Left lobe of liver (tissue), 2 donors: Measurements from ENCODE around the gene BST2. TPM values are rescaled to one million over a fixed set of nuclear protein-coding genes. Genes with fewer than 3 reads are reported as not detected.
"Not testable (repeated sequence)": the region's sequence is repeated elsewhere in the genome, so short reads cannot be mapped to it uniquely, and the experiment has no call there.

Experiments
- ATAC-seq: fragments of 200-7000 bp; cut with Tn5 transposase; one replicate; pipeline ENCODE4 v1.9.1; 2020; ENCODE audit warnings: mild to moderate bottlenecking, moderate library complexity
- DNase-seq: peaks from one replicate; pipeline ENCODE4 v3.0.0-alpha.2; 2020; ENCODE audit warnings: low spot score
- total RNA-seq: library from RNA; stranded (reverse); gene quantifications from one replicate; pipeline ENCODE4 v1.2.1, GENCODE V29; 2021
- donor health status: DM: no; HTN: no; CAD: no; lungs with moderate emphysema.
- donor health status: DM: no; HTN: yes; CAD: no.

Gene BST2
- total RNA-seq, 1 donor from 2014 or later, result 103 TPM

DNA sequence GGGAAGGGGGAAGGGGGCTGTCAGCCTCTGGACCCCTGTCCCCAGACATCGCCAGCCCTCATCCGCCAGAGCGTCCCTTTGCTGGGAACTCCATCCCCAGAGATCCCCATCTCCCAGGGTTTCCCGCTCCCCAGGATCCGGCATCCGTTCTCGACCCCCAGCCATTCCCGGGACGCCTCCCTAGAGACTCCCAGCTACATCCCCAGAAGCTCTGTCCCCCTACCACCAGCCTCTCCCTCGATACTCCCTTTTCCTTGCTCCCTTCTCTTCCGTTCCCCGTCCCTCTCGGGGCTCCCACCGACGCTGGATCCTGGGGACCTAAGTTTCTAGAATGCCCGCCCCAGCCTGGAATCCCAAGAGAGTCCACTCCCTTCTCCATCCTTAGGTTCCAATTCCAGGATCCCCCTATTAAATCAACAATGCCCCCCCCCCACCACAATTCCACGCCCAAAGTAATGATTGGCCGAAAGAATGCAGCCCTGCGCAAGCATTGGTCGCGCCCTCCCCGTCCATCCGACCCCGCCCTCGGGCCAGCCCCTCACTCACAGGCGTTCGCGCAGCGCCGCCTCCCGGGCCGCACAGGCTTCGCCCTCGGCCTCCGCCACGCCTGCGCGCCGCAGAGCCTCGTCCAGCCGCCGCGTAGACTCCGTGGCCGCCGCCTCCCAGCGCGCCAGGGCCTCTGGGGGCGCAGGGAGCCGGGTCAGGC lies 14.6 kb downstream of the BST2 start:
- peak; percentile 76 for DNase-seq
- peak; percentile 92 for ATAC-seq

DNA sequence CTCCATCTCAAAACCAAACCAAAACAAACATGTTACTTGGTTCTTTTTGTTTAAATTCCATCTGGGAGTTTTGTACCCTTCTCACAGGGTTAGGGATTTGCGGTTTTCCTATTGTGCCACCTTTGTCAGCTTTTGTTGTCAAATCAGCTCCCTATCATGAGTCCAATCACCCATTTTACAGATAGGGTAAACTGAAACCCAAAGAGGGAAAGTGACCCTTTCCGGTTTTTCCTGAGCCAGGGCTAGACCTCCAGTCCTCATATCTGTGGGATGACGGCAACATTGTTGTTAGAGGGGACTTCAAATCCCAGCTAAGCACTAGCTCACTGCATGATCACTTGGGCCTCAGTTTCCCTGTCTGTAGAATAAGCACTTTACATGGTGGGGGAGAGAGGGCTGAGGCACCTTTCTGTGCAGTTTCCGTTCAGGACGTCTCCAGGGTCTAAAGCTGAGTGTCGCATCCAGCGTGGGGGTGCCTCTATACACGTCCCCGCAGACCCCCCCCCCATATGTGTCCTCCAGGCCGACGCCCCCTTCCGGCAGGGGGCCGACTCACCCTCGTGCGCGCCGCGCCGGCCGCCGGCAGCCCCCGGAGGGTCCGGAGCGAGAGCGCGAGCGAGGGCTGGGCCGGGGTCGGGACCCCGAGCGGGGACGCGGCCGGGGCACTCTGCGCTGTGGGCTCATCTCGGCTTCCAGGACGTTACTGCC lies 15.3 kb downstream of the BST2 start:
- no peak for ATAC-seq
- no peak for DNase-seq

DNA sequence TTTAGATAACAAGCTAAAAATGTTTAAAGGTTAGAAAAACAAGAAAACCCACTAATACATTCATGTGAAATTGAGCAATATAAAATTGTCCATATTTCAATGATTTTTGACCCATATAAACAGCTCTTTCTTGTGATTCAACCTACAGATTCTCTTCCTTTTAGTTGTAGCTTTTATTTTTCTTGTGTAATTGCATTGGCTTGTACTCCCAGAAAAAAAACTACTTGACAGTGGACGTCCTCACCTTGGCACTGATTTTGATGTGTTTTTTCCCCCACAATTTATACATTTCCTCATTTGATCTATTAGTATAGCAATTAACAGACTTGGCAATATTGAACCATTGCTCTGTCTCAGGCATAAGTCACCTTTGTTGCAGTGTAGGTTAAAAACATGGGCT lies 16.1 kb downstream of the BST2 start:
- ATAC-seq, result no peak

DNA sequence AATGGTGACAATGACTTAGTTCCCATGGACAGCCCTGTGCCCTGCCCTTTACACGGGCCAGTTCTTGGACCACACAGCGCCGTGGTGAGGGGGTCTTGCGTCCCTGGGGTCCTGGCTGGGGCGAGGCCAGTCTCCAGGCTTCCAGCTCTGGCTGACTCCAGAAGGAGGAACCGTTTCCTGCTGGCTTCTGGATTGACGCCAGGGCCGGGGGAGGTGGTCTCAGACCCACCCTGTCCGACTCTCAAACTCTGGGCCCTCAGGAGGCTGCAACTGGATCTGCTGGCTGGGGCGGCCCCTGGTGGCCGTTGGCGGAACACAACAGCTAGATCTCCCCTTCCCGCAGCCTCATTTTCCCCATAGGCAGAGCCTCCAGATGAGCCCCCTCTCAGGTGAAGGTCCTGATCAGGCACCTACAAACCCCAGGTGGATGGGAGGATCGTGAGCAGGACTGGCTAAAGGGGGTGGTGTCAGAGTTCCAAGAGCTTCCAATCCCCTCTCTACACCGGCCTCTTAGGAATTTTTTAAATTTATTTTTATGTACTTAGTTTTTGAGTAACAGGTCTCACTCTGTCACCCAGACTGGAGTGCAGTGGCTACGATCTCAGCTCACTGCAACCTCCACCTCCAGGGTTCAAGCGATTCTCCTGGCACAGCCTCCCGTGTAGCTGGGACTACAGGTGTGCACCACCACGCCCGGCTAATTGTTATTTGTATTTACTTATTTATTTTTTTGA lies 19.4 kb downstream of the BST2 start:
- peak; percentile 72 for ATAC-seq
- DNase-seq, result no peak

More for the DNA sequence above, 16.1 kb downstream of the BST2 start:
- DNase-seq, result no peak

DNA sequence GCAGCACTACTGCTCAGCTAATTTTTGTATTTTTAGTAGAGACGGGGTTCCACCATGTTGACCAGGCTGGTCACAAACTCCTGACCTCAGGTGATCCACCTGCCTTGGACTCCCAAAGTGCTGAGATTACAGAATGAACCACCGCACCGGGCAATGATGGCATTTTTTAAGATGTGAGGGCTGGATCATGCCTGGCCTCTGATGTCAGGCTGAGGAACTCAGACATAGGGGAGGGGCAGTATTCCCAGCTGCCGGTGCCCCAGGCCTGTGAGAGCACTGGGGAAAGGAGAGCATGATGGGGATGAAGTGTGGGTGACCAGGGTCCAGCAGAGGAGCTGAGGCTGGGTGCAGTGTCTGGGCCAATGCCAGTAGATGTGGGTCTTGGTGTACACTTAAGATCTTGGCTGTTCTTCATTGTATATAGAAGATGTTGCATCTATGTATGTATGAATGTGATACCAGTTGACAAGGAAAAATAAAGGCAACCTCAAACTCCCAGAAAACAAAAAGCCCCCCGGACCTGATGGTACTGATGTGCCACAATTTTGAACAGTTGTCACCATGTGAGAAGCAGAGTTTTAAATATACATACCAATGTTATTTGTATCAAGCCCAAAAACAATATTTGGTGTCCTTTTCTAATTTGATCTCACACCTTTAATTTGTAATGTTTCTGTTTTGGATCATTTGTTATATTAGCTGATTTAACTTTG lies 24.8 kb downstream of the BST2 start:
- no peak for ATAC-seq
- no peak for DNase-seq

DNA sequence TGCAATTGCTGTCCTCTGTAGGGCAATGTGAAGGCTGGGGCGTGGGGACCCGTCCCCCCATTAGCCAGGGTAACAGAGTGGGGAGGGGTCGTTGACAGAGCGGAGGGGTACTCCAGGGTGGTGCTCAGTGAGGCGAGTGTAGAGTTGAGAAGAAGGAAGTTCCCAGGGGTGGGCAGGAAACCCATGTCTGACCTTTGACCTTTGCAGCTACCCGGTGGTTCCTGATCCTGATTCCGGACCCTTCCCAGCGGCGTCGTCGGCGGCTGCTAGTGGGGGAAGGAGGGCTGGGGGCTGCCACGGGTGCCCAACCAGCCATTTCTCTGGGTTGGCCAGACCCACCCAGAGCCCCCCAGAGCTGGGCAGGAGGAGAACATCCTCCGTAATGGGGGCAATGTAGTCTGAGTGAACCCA lies 26.2 kb downstream of the BST2 start:
- ATAC-seq, result peak; percentile 15
- DNase-seq, result no peak

DNA sequence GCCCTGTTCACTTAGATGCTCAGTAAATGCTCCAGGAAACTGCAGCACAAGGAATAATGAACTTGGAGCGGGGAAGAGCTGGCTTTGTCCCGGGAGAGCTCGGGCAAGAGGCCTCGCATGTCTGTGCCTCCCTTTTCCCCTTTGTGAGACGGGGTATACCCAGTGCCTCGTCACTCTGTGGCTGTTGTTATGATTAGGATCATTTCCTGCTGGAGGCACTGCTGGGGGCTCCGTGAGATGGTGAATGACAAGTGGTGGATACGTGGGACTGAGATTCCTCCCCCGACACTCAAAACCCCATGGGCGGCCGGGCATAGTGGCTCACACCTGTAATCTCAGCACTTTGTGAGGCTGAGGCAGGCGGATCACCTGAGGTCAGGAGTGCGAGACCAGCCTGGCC lies 27.2 kb downstream of the BST2 start:
- ATAC-seq, result no peak

DNA sequence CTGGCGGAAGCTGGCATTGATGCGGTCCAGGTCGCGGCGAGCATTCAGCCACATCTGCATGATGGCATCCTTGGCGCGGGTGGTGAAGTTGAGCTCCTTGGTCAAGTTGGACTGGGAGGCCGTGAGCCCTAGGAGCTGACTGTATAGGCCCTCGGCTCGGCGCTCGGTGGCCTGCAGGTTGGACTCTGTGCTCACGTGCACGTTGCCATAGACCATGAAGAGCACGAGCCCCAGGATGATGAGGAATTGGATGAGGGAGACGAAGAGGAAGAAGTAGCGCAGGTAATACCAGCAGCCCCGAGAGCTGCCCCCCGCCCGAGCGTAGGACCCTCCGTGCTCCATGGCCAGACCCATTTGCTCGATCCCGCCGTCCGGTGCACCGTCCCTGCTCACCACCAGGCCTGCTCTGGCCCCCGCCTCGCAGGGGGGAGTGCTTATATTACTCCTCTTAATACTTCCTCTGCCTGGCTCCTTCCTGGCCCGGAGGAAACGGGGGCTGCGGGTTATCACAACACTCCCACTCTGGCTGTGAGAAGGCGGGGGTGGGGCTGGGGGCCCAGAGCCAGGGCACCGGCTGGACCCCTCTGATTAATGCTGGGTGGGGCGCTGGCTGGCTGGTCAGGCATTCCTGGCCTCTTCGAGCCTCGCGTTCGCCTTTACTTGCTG lies 28.4 kb downstream of the BST2 start, which contains the start of gene PLVAP:
Gene PLVAP, minus strand, starts transcription at position 408 of the 666 bp plus-strand sequence. Its CDS starts 54 bp downstream, at position 354.
- DNase-seq, result no peak
- ATAC-seq, result peak; percentile 66

More for the DNA sequence above, 27.2 kb downstream of the BST2 start:
- no peak for DNase-seq

- ATAC-seq (no peak), DNase-seq (no peak)
Observed at GRCh38 chr19:17370026-17370587, 35.3 kb downstream of the BST2 start.

DNA sequence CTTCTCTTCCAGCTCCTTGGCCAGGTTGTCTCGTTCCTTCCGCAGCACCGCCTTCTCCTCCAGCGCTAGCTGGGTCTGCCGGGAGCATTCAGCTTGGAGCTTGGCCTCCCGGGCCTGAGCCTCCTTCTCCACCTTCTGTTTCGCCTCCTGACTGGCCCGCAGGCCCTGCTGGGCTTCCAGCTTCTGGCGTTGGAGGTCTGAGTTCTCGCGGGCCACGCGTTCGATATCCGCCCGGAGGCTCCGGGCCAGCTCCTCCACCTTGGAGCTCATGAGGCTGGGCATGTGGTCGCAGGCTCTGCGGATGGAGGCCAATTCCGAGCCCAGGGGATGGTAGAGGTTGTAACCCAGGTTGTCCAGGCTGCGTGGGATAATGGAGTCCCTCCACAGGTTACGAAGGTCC lies 40.1 kb downstream of the BST2 start:
- ATAC-seq, result no peak
- DNase-seq, result no peak

GRCh38 chr19:17363852-17364605 lies 41.4 kb downstream of the BST2 start:
- DNase-seq, ATAC-seq: not testable (repeated sequence)

DNA sequence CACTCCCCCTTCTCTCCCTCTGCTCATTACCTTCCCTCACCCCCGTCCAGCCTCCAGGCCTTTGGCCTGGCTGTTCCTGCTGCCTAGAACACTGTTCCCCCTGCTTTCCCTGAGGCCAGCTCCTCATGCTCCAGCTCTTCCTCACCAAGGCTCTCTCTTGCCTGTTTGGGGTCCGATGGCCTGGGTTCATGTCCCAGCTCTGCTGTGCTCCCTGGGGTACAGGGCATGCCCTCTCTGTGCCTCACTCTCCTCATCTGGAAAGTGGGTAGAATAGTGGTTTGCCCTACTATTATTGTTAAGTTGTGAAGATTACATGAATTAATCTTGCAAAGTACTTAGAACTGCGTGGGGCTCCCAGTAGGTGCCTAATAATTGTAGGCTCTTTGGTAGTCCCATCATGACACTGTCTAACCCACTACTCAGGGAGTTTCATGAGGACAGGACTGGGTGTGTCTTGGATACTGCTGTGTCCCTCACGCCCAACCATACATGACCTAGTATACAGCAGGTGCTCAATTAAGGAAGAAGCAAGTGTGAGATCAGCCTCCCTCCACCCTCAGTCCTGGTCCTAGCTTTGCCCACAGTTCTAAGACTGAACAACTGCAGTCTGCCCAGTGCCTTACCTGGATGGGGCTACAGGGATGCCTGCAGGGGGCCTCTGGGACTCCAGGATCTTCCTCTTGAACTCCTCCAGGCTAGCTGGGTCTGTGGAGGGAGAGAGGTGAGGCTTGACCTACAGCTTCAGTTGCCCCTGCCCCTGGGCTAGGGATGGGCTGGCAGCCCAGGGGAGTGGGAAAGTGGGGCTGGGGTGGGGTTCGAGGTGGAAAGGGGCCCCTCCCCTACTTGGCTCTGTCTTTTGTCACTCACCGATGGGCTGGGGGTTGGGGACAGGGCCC lies 45.3 kb downstream of the BST2 start:
- no peak for DNase-seq
- ATAC-seq, result no peak

GRCh38 chr19:17358395-17358794 lies 47.0 kb downstream of the BST2 start:
- DNase-seq (no peak), ATAC-seq (no peak)

DNA sequence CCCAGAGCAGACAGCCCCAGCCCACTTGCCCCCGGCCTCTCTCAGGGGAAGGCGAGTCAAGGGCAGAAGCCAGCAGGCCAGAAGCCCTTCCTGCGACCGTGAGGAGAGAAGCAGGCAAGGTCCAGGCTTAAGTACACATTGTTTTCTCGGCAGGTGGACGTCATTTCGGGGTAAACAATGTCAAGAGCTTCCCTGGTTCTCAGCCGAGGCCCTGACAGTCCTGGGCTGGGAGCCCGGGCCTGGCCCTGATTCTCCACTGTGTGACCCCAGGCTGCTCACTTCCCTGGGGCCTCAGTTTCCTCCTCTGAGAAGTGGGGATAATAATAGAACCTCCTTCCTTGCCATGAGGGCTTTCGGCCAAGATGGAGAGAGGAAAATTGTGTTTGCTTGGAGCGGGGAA lies 47.7 kb downstream of the BST2 start:
- DNase-seq, result no peak
- ATAC-seq, result no peak

DNA sequence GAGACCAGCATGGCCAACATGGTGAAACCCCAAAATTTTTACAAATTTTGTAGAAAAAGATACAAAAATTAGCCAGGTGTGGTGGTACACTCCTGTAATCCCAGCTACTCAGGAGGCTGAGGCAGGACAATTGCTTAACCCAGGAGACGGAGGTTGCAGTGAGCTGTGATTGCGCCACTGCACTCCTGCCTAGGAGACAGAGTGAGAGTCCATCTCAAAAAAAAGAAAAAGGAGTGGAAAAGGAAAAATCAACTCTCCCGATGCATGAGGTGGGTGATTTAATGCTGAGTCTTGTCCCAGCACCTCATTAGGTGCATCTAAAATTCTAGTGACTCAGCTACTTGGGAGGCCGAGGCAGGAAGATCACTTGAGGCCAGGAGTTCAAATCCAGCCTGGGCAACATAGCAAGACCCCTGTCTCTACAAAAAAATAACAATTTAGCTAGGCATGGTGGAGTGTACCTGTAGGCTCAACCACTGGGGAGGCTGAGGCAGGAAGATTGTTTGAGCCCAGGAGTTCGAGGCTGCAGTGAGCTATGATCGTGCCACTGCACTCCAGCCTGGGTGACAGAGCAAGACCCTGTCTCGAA lies 48.3 kb downstream of the BST2 start:
- ATAC-seq (no peak), DNase-seq (no peak)

DNA sequence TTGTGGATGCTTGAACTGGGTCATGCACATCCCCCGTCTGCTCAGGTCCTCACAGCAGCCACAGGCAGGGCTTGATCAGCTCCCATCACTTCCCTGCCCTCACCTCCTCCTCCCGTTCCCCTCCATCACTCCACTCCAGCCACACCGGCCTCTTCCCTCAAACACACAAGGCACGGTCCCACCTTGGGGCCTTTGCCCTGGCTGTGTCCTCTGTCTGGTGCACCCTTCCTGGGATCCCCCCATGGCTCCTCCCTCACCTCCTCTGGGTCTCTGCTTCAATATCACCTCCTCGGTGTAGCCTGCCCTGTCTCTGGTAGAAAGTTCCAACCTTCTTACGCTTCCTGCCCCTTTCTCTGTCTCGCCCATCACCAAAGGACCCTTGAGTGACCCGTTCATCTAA lies 52.0 kb downstream of the BST2 start:
- ATAC-seq (no peak), DNase-seq (no peak)
